Stimulated activated CD8-positive, alpha-beta memory T cell treated with anti-CD3 and anti-CD28 coated beads, Interleukin-15, amount 100 ng/mL, for 48 hours (primary cell): Measurements from ENCODE around the gene PGAP3.

Experiments
- DNase-seq, 2 donors: peaks; one replicate each; pipeline ENCODE4 v3.0.0-alpha.2; 2020; ENCODE audit warnings: low read depth in 2 of 2

Gene PGAP3

GRCh38 chr17:39639566-39640458, 48.0 kb downstream of the PGAP3 start:
- DNase-seq = no peak

DNA sequence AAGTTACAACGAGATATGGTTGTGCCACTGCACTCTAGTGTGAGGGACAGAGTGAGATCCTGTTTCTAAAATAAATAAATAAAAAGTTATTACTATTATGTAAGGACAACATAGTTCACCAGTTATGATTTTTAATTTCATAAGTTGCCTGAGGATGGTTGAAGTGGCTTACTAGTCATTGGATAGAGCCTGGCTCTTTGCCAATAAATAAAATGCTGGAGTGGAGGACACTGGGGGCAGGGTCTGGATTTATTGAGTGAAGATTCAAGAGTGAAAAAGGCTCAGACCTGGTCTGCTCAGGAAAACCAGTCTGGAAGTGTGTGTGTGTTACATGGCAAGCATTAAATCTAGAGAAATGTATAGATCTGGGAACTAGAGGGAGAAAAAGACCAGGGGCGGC, 48.8 kb downstream of the PGAP3 start:
- no peak for DNase-seq

- DNase-seq = no peak
Observed at GRCh38 chr17:39638317-39638716, 49.5 kb downstream of the PGAP3 start.

DNA sequence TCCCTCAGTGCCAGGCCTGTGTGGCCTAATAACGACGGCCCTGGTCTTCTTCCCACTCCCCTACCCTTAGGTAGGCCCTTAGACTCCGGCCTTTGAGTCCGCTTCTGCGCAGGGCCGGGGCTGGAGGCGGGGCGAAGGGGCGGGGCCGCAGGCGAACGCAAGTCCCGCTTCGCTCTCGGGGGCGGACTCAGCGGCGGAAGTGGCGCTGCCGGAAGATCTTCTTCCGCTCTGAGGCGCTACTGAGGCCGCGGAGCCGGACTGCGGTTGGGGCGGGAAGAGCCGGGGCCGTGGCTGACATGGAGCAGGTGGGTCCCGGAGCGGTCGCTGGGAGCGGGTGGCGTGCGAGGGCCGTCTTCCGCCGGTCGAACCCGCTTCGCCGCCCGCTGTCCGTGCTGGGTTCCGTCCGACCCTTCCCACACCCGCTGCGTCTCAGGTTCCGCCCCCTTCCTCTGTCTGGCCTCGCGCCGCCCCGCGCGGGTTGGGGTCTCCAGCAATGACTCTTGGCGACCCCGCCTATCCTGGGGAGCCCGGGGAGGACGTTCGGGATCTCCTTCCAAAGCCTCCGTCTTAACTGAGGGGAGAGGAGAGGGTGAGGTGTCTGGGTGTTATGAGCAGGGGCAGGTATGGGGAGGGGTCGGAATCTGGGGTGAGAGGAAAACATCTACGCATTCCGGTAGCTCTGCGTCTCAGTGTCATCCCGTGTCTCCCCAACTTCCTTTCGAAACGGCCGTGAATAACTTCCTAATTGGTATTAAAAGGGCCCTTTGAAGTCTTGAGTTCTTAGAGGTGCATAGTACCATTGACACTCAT, 50.7 kb downstream of the PGAP3 start, which contains the start of gene STARD3:
TSS of gene STARD3 (plus strand) at position 218 of the 810 bp plus-strand sequence. CDS start 16,388 bp downstream, outside the sequence.
- peak; percentile 87 to 91 for DNase-seq

DNA sequence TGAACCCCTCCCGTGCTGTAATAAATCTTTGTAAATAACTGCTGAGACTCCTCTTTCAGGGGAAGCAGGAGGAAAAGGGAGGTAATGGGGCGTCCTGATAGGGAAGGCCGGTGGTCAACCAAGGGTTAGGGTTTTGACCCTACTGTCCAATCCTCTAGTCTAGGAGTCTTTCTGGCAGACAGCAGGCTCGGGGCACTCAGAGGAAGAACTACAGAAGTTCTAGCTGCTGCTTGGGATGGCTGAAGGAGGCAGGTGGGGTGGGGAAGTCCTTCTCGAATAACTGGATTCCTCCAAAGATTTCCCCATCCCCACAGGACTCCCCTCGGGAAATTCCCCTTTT, 51.3 kb downstream of the PGAP3 start:
- DNase-seq = no peak

DNA sequence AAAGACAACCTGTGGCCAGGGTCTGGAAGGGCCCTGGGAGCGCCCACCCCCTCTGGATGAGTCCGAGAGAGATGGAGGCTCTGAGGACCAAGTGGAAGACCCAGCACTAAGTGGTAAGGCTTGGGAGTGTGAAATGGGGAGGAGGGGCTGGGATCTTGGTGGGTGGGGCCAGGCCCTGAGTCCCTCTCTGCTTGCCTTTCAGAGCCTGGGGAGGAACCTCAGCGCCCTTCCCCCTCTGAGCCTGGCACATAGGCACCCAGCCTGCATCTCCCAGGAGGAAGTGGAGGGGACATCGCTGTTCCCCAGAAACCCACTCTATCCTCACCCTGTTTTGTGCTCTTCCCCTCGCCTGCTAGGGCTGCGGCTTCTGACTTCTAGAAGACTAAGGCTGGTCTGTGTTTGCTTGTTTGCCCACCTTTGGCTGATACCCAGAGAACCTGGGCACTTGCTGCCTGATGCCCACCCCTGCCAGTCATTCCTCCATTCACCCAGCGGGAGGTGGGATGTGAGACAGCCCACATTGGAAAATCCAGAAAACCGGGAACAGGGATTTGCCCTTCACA, 52.2 kb downstream of the PGAP3 start:
- DNase-seq = no peak

DNA sequence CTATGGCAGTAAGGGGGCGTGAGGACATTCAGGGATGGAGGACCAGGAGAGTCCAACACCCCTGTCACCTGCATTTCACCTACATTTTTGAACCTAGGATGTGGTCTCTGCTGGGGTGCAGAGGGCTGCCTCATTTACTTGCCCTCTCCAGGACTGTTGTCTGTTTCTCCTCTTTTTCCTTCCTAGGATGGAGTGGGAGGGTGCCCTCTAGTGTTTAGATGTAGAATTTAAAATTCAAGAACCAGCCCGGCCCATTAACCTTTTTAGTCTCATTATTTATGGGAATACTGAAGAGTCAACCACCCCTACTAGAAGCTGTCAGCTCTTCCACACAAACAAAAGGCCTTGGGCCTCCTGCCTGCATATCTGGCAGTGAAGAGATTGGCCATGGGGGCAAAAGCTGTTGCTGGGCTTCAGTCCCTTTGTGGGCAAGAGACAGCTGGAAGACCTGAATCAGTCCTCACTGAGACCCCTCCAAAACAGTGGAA, 53.4 kb downstream of the PGAP3 start:
- DNase-seq = no peak

GRCh38 chr17:39633570-39634183, 54.2 kb downstream of the PGAP3 start:
- no peak for DNase-seq

GRCh38 chr17:39632153-39632941, 55.5 kb downstream of the PGAP3 start:
- DNase-seq = no peak

- no peak for DNase-seq
Observed at GRCh38 chr17:39631403-39631802, 56.5 kb downstream of the PGAP3 start.

- DNase-seq = no peak
Observed at GRCh38 chr17:39629898-39630297, 58.0 kb downstream of the PGAP3 start.

GRCh38 chr17:39629494-39629880, 58.4 kb downstream of the PGAP3 start:
- DNase-seq = no peak

GRCh38 chr17:39628655-39629493, 59.0 kb downstream of the PGAP3 start:
- DNase-seq = no peak

DNA sequence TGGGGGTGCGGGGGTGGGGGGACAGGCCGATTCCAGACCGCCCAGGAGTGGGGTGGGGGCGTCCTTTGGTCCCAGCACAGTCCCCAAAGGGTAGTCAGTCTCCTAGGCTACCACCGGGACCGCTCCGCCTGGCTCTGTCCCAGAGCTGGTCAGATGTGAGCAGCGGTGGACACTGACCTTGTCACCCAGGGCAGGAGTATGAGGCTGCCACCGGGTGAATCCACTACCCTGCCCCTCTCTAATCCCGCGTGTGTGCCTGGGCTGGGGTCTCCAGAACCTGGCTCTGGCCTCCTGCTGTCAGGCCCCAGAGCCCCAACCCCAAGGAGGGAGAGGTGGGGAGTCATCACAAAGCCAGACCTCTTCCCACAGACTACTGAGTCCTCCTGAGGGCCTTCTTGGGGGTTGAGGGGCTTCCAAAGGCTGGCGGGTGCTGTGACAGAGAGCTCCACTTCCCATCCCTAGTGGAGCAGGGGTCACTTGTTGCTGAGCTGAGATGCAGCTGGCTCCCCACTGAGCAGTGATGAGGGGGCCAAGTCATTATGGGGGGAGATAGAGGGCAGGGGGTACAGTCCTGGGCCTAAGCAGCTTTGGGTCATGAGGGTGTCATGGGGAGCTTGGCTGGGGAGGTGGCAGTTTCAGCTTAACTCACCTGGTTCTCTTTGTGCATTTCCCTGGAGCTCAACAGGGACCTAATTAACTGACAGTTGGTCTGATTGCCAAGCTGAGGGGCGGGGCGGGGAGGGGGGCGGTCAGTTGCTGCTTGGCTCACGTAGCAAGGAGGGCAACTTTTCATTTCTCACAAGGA, 59.9 kb downstream of the PGAP3 start:
- no peak for DNase-seq

GRCh38 chr17:39627047-39627711, 60.7 kb downstream of the PGAP3 start:
- no peak for DNase-seq

DNA sequence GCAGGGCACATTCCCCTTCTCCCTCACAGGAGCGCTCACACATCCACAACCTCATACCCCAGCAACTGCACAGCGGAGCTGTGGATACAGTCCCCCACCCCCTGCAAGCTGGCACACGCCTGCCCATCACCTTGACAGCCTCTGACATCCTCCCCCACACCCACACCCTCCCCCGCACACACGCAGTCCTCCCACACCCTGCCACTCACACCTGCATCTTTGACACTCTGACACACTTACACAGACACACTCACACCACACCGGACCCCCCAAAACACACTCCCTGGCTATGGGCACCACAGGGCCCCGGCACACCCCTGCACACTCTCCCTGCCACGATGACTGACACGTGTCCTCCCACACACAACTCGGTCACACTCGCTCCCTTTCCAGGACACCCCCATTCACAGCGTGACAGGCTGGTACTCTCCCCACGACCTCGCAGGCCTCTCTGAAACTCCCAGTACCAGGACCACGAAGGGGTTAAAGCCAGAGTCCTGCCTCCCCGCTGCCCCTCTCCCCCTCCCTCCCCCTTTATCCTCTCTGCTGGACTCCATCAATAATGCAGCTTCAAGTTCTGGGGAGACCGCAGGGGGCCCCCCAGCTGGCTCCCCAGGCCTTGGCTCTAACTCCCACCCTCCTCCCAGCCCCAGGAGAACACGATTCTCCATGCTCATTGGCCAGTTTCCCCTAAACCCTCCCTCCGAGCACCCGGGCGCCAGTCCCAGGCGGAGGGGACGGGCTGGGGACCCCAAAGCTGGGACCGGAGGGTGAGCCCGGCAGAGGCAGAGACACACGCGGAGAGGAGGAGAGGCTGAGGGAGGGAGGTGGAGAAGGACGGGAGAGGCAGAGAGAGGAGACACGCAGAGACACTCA, 61.4 kb downstream of the PGAP3 start, which contains the start of gene PPP1R1B:
TSS of gene PPP1R1B (plus strand) at position 782 of the 876 bp plus-strand sequence. CDS start 441 bp downstream, outside the sequence.
- no peak for DNase-seq

GRCh38 chr17:39625198-39625785, 62.6 kb downstream of the PGAP3 start:
- no peak for DNase-seq
